OCI-LY1 (cell line): ENCODE results near the gene TMEM243.
A peak's percentile ranks its signal among the peaks of the same experiment; 100 is the strongest.

Source experiments
- H2AFZ ChIP-seq: fragments of 200-600 bp; sonication (generic), shearing (Covaris generic); 2 replicates; pipeline ENCODE4 v1.6.0; 2014; ENCODE audit warnings: antibody characterized with exemption, mild to moderate bottlenecking, low read length
- H3F3A ChIP-seq: fragments of 200-600 bp; sonication (generic), shearing (Covaris generic); 2 replicates; pipeline ENCODE4 v1.6.0; 2014; ENCODE audit warnings: mild to moderate bottlenecking, antibody characterized with exemption, low read length, moderate library complexity; ENCODE audit not compliant: insufficient read depth
- H3K27ac ChIP-seq: fragments of 200-600 bp; sonication (generic); 2 replicates; pipeline ENCODE4 v1.5.1; 2014; ENCODE audit warnings: low read length, mixed run types, mild to moderate bottlenecking, low read depth; ENCODE audit not compliant: poor library complexity, severe bottlenecking
- H3K27me3 ChIP-seq: fragments of 200-600 bp; sonication (generic); 2 replicates; pipeline ENCODE4 v1.6.0; 2014; ENCODE audit warnings: antibody characterized with exemption, mild to moderate bottlenecking, low read length, moderate library complexity; ENCODE audit not compliant: insufficient read depth
- H3K36me3 ChIP-seq: fragments of 200-600 bp; sonication (generic); 2 replicates; pipeline ENCODE4 v1.6.1; 2014; ENCODE audit warnings: mild to moderate bottlenecking, antibody characterized with exemption, low read length, moderate library complexity, mixed read lengths; ENCODE audit not compliant: insufficient read depth
- H3K4me1 ChIP-seq: fragments of 200-600 bp; sonication (generic); 2 replicates; pipeline ENCODE4 v1.5.1; 2014; ENCODE audit warnings: mild to moderate bottlenecking, low read length, moderate library complexity; ENCODE audit not compliant: insufficient read depth, severe bottlenecking
- H3K4me2 ChIP-seq: fragments of 200-600 bp; sonication (generic), shearing (Covaris generic); 2 replicates; pipeline ENCODE4 v1.6.1; 2014; ENCODE audit warnings: low read length
- H3K4me3 ChIP-seq: fragments of 200-600 bp; sonication (generic); 2 replicates; pipeline ENCODE4 v1.5.1; 2014; ENCODE audit warnings: low read length, low read depth, mild to moderate bottlenecking, mixed read lengths; ENCODE audit not compliant: poor library complexity, severe bottlenecking
- H3K79me2 ChIP-seq: fragments of 200-600 bp; shearing (Covaris generic); 2 replicates; pipeline ENCODE4 v1.6.1; 2016; ENCODE audit warnings: mixed run types, low read length, mixed read lengths; ENCODE audit not compliant: insufficient read depth
- H3K9ac ChIP-seq: fragments of 200-600 bp; sonication (generic), shearing (Covaris generic); 2 replicates; pipeline ENCODE4 v1.6.1; 2014; ENCODE audit warnings: mild to moderate bottlenecking, low read length, mixed read lengths
- H3K9me2 ChIP-seq: fragments of 200-600 bp; sonication (generic), shearing (Covaris generic); 2 replicates; pipeline ENCODE4 v1.6.1; 2014; ENCODE audit warnings: low read depth, mild to moderate bottlenecking, low read length, mixed read lengths
- H3K9me3 ChIP-seq: fragments of 200-600 bp; shearing (Covaris generic); 2 replicates; pipeline ENCODE4 v1.6.1; 2014; ENCODE audit warnings: low read length, mixed read lengths
- H4K20me1 ChIP-seq: fragments of 200-600 bp; sonication (generic), shearing (Covaris generic); 2 replicates; pipeline ENCODE4 v1.6.0; 2016; ENCODE audit warnings: mild to moderate bottlenecking, low read length; ENCODE audit not compliant: insufficient read depth
- EZH2 ChIP-seq: fragments of 200-600 bp; sonication (generic), shearing (Covaris generic); IDR thresholded peaks from 2 replicates; pipeline ENCODE4 v1.8.0; 2017; ENCODE audit warnings: borderline replicate concordance, mixed run types, mild to moderate bottlenecking, antibody characterized with exemption, low read length, moderate library complexity, mixed read lengths
- TF ChIP-seq, protein P1 (sequence below): fragments of 200-600 bp; sonication (generic), shearing (Covaris generic); IDR thresholded peaks from 2 replicates; pipeline ENCODE4 v1.5.1; 2017; ENCODE audit warnings: mild to moderate bottlenecking, antibody characterized with exemption, low read length, moderate library complexity, mixed read lengths

Gene TMEM243

DNA sequence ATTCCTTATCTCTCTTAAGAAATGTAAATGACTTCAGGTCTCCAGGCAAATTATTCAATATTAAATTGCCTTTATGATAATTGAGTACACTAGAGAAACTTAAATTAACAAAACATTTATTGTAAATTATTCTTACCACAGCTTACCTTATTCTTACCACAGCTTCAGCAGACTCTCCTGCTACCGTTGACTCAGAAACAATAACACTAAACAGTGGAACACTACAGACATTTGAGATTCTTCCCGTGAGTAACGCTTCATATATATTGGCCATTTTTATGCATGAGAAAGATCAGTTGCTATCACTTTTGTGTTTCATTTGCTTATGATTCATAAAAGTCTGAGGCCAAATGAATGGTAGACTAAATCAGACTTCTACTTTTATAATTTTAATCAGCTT, 28.7 kb downstream of the TMEM243 start:
- H3K4me3 ChIP-seq = no peak overlapping the region
- no peaks in the 10 kb centered on the region for H4K20me1 ChIP-seq
- H3K79me2 ChIP-seq = no peaks in the 10 kb centered on the region; the same call in 1 of the 2 replicates
- no peak overlapping the region for H3K4me2 ChIP-seq
- H3K27ac ChIP-seq = peak overlapping the region; percentile 20
- no peaks in the 10 kb centered on the region for H3K27me3 ChIP-seq
- H3K4me1 ChIP-seq = no peaks in the 10 kb centered on the region
- H3K36me3 ChIP-seq = peaks cover 99% of the 10 kb centered on the region
- H3K9me3 ChIP-seq = no peaks in the 10 kb centered on the region
- H3K9me2 ChIP-seq = no peaks in the 10 kb centered on the region
- no peak overlapping the region for H2AFZ ChIP-seq
- peaks cover 29% of the 10 kb centered on the region for H3F3A ChIP-seq
- H3K9ac ChIP-seq = no peak overlapping the region
- TF ChIP-seq, protein P1, sequence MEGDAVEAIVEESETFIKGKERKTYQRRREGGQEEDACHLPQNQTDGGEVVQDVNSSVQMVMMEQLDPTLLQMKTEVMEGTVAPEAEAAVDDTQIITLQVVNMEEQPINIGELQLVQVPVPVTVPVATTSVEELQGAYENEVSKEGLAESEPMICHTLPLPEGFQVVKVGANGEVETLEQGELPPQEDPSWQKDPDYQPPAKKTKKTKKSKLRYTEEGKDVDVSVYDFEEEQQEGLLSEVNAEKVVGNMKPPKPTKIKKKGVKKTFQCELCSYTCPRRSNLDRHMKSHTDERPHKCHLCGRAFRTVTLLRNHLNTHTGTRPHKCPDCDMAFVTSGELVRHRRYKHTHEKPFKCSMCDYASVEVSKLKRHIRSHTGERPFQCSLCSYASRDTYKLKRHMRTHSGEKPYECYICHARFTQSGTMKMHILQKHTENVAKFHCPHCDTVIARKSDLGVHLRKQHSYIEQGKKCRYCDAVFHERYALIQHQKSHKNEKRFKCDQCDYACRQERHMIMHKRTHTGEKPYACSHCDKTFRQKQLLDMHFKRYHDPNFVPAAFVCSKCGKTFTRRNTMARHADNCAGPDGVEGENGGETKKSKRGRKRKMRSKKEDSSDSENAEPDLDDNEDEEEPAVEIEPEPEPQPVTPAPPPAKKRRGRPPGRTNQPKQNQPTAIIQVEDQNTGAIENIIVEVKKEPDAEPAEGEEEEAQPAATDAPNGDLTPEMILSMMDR = no peak
- TF ChIP-seq EZH2 = no peak

DNA sequence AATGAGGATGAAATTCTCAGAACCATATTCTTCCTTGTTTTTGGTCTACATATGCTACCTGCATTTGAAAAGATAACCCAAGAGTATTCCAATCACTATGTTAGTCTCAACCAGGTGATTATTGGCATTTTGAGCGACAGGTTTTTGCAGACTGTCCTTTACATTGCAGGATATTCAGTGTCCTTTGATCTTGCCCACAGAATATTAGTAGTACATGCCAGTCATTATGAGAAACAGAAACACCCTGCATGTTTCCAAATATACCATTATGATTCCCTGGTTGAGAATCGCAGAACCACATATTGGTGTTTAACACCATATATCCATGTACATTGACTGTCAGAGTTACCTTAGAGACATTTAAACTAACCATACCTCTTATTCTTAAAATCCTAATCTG, 30.6 kb downstream of the TMEM243 start:
- H3K36me3 ChIP-seq = peaks cover 99% of the 10 kb centered on the region
- H3K4me1 ChIP-seq = no peaks in the 10 kb centered on the region
- H3F3A ChIP-seq = peaks cover 16% of the 10 kb centered on the region
- H3K9ac ChIP-seq = no peak overlapping the region
- H3K9me3 ChIP-seq = no peaks in the 10 kb centered on the region
- H4K20me1 ChIP-seq = no peaks in the 10 kb centered on the region
- no peaks in the 10 kb centered on the region for H3K27me3 ChIP-seq
- no peak overlapping the region for H3K4me2 ChIP-seq
- H3K9me2 ChIP-seq = no peaks in the 10 kb centered on the region
- no peak overlapping the region for H2AFZ ChIP-seq
- no peaks in the 10 kb centered on the region; the same call in 1 of the 2 replicates for H3K79me2 ChIP-seq
- TF ChIP-seq, protein P1 = no peak
- TF ChIP-seq EZH2 = no peak
- no peak overlapping the region for H3K27ac ChIP-seq
- H3K4me3 ChIP-seq = no peak overlapping the region

DNA sequence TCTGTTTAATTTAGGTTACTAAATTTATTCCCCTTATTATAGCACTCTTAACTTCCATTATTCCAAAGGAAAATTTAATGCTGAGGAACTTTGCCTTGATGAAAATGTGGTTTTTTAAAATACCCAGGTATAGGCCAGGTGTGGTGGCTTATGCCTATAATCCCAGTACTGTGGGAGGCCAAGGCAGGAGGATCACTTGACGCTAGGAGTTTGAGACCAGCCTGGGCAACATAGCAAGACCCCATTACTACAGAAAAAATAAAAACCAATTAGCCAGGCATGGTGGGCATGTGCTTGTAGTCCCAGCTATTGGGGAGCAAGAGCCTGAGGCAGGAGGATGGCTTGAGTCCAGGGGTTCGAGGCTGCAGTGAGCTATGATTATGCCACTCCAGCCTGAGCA, 32.4 kb downstream of the TMEM243 start:
- Histone ChIP-seq H3K9ac (no peak overlapping the region), H3K27ac (no peak overlapping the region), H3K4me2 (no peak overlapping the region), H3K79me2 (no peaks in the 10 kb centered on the region; the same call in 1 of the 2 replicates), H3K4me3 (no peak overlapping the region), H2AFZ (no peak overlapping the region), H3F3A (peaks cover 16% of the 10 kb centered on the region), H3K9me3 (no peaks in the 10 kb centered on the region), H3K9me2 (no peaks in the 10 kb centered on the region), H3K27me3 (no peaks in the 10 kb centered on the region), H3K36me3 (peaks cover 99% of the 10 kb centered on the region), H3K4me1 (no peaks in the 10 kb centered on the region), H4K20me1 (no peaks in the 10 kb centered on the region)
- TF ChIP-seq EZH2 = no peak
- TF ChIP-seq, protein P1 = no peak
